HG02981 (cell line): ENCODE measurements around the gene SART1.

Experiments used
- ATAC-seq: cut with Tn5 transposase; IDR thresholded peaks from one replicate; pipeline ENCODE4 v1.9.1; 2021; ENCODE audit warnings: mild to moderate bottlenecking, moderate library complexity; ENCODE audit not compliant: unreplicated experiment

The SART1 gene

GRCh38 chr11:65962141-65962564 is 619 bp downstream of the SART1 start:
- no peak for ATAC-seq

GRCh38 chr11:65964906-65965305 is 3.4 kb downstream of the SART1 start:
- no peak for ATAC-seq

DNA sequence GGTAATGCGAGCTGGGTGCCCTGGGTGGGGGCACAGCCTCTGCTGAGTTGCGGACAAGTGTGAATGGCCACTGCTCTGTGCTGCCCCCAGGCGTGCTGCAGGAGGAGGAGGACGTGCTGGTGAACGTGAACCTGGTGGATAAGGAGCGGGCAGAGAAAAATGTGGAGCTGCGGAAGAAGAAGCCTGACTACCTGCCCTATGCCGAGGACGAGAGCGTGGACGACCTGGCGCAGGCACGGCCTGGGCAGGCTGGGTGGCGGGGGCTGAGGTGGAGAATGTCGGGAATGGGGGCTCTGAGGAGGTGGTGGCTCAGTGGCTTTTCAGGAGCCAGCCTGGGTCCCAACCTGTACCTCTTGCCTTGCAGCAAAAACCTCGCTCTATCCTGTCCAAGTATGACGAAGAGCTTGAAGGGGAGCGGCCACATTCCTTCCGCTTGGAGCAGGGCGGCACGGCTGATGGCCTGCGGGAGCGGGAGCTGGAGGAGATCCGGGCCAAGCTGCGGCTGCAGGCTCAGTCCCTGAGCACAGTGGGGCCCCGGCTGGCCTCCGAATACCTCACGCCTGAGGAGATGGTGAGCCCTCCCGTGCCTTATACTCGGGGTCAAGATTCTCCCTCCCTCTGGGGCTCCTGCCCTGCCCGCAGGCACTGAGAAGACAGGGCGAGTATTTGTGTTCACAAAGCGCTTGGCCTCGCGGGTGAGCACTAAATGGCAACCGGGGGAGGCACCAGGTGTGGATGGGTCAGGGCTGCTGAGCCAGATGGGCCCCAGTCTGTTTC is 4.6 kb downstream of the SART1 start:
- ATAC-seq = no peak

DNA sequence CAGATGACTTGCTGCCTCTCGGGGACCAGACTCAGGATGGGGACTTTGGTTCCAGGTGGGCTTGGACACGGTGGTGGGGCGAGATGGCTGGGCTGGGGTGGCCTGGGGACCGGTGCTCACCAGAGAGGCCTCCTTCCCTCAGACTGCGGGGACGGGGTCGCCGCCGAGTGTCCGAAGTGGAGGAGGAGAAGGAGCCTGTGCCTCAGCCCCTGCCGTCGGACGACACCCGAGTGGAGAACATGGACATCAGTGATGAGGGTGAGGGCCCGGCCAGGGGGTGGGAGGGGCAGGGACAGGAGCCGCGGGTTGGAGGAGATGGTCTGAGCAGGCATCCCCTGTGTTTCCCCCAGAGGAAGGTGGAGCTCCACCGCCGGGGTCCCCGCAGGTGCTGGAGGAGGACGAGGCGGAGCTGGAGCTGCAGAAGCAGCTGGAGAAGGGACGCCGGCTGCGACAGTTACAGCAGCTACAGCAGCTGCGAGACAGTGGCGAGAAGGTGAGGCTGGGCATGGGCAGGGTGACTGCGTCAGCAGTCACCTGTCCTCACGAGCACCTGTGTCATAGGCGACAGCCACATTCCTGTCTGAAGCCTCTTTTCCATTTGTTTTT is 5.9 kb downstream of the SART1 start:
- no peak for ATAC-seq

DNA sequence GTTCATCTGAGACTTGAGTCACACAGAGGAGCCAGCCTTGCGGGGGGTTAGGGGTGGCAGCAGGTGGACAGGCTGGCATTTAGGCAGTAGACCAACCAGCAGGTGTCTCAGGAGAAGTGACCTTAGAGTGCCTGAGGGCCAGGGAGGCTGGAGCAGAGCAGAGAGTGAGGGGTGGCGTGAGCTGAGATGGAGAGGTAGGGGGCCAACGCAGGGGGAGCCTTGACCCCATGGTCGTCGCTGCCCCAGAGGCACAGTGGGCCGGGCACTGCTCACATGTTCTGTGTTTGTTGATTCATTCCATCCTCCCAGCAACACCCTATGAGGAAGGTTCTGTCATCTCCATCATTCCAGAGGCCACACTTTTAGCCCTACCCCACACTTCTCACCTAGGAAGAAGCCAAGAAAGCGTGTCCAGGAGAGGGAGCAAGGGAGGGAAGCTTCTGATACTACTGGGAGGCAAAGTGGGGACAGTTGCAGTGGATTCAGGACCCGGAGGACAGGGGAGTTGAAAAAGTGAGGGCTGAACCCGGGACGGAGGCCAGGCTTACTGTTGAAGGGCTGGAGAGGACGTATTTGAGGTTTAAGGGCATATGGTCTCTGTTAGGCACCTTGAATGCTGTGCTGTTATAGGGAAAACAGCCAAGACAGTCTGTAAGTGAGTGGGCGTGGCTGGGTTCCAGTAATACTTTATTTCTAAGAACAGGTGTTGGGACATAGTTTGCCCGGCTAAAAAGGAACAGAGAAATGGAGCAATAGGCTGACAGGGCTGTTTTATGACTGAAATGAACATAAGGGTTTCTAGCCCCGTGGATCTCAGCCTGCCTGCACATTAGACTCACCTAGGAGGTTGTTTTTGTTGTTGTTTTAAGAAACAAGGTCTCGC is 7.3 kb downstream of the SART1 start:
- no peak for ATAC-seq

GRCh38 chr11:65972116-65972515 is 10.6 kb downstream of the SART1 start:
- ATAC-seq = no peak

DNA sequence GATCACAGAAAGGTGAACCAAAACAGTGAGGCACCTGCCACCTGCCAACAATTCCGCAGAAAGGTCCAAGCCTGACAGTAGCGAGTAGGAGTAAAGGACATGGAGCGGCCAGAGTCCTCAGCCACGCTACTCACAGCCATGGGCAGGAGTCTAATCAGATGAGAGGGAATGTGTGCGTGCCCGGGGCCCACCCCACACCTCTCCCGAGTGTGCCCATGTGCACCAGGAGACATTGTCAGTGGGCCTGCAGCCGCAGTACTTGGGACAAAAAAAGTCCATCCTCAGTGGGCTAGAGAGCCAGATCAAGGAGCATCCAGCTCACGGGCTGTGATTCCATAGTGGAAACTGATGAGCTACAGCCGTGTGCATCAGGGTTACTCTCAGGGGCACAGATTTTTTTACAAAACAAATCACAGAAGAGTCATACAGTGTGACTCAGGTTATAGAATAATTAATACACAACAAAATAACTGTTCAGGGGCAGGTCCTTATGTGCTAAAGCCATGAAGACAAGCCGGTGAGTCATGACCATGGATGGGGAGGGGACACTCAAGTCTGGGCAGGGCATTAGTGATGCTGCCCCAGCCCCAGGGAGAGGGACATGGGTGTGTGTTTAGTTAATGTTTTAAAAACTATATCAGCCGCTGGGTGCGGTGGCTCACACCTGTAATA is 12.0 kb downstream of the SART1 start:
- ATAC-seq = no peak

- no peak for ATAC-seq
Measured at GRCh38 chr11:65975771-65976170, 14.2 kb downstream of the SART1 start.

DNA sequence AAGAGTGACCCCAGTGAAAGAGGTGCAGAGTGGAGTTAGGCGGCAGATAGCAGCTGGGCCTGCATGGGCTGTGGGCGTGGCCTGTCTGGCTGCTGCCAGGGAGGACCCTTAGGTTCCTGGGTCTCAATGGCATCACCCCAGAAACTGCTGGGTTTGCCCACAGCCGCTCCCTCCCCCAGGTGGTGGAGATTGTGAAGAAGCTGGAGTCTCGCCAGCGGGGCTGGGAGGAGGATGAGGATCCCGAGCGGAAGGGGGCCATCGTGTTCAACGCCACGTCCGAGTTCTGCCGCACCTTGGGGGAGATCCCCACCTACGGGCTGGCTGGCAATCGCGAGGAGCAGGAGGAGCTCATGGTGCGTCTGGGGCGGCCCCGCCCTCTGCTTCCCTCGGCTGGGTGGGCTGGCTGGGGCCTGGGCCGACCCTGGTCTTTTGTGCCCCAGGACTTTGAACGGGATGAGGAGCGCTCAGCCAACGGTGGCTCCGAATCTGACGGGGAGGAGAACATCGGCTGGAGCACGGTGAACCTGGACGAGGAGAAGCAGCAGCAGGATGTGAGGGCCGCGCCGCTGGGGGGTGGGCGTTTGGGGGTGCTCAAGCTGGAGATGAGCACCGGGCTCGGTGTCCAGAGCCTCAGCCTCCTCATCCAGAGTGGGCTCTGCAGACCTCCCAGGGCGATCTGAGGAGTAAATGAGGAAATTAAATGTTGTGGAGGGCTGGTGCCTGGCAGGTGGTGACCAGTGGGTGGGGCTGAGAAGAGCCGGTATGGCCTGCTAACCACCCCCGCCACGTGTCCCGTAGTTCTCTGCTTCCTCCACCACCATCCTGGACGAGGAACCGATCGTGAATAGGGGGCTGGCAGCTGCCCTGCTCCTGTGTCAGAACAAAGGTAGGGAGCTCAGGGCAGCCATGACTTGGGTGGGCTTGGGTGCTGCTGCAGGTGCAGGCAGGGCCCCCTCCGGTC is 15.0 kb downstream of the SART1 start:
- no peak for ATAC-seq

DNA sequence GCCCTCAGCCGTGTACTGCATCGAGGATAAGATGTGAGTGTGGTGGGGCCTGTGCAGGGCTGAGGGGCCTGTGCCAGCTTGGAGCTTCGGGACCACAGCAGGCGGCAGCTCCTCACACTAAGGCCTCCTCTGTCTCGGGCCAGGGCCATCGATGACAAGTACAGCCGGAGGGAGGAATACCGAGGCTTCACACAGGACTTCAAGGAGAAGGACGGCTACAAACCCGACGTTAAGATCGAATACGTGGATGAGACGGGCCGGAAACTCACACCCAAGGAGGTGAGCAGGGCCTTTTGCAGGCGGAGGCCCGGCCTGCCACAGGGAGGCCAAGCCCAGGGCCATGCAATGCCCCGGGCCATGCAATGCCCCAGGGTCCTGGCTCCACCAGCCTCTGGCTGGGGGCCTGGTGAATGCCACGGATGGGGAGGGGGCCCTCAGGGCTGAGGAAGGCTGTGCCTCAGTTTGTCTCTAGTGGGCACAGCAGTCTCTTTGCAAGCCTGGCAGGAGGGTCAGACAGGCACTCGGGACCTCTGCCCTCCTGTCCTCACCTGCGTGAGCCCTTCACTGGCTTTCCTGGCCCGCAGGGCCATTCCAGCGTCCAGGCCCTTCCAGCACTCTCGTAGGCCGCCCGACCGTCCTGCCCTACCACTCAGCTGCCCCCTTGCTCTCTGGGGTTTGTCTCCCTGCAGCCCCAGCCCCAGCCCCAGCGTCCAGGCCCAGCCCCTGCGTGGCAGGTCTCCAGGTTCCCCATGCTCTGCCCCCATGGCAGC is 16.3 kb downstream of the SART1 start:
- ATAC-seq = no peak

DNA sequence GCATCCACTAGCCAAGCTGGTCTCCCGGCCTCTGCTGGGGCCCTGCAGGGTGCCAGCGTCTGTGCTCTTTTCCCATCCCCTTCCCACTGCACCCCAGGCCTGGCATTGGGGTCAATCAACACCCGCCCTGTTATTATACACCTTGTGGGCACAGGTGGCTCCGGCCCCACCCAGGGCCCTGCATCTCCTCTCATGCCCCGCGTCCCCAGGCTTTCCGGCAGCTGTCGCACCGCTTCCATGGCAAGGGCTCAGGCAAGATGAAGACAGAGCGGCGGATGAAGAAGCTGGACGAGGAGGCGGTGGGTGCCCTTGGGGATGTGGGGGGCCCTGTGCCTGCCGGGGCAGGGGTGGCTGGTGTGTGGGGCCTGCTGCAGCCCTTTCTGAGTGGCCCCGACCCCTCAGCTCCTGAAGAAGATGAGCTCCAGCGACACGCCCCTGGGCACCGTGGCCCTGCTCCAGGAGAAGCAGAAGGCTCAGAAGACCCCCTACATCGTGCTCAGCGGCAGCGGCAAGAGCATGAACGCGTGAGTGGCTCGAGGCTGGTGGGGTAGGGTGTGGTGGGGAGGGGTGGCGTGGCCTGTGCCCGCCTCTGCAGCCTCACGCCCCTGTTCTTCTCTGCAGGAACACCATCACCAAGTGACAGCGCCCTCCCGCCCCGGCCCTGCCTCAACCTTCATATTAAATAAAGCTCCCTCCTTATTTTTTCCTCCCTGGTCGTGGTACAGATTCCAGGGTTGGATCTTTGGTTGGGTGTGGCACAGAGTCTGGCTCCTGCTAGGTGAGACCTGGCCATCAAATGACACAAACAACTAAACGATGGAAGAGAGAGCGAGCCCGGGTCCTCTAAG is 17.1 kb downstream of the SART1 start:
- no peak for ATAC-seq

GRCh38 chr11:65979261-65979759 is 17.8 kb downstream of the SART1 start:
- ATAC-seq = no peak

DNA sequence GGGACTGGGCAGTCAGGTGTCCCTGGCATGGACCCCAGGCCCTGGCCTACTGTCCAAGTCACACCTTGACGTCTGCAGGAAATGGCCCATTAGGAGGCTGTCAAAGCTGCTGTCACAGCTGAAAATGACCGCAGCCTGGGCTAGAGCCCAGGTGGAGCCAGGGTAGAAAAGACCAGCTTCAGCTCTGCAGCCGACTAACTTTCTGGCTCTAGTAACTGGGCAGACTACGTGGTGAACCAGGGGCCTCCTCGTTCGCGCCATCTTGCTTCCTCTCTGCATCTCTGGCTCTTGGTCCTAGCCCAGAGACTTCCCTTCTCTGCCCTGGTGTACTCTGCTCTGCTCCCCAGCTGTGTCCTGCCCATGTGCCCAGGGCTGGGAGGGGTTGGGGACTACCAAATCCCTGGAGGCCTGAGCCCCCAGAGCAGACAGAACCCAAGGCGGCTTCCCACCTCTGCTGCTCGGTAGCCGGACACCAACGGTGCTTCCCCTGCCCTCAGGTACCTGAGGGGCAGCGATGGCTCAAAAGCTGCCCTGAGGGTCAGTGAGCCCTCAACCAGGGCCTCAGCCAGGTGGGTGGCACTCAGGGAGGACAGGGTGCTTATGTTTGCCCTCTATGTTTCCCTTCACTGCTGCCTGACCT is 19.7 kb downstream of the SART1 start:
- ATAC-seq = no peak

GRCh38 chr11:65981972-65982823 is 20.7 kb downstream of the SART1 start:
- ATAC-seq = no peak

GRCh38 chr11:65982824-65983588 is 21.5 kb downstream of the SART1 start:
- ATAC-seq = no peak

- no peak for ATAC-seq
Measured at GRCh38 chr11:65983589-65983987, 22.1 kb downstream of the SART1 start.
